Measurements from ENCODE around the gene KIF2A. TPM values are rescaled to one million over a fixed set of nuclear protein-coding genes. Genes with fewer than 3 reads are reported as not detected.
A peak's percentile ranks its signal among the peaks of the same experiment; 100 is the strongest.

KIF2A gene
- total and polyA plus RNA-seq, 9 of the 15 experiments (the other 6 are each of a cell fraction or from before 2014, with no cell fraction given): 42.6 to 126 (median 77.6) TPM

GRCh38 chr5:62305715-62306322 is at the start of gene KIF2A (continued):
- TF ChIP-seq KDM1A (IDR thresholded peaks at IDR 0.05) (no peak), RB1 (IDR thresholded peaks at IDR 0.05; ENCODE audit: low read depth) (peak; percentile 87), HMBOX1 (IDR thresholded peaks at IDR 0.05) (no peak), GTF2A2 (tag; IDR thresholded peaks at IDR 0.05) (0 out of 2 replicates have a peak, but pooled peaks have one; percentile 34), FOSL1 (tag; conservative IDR thresholded peaks at IDR 0.05) (no peak), BHLHE40 (IDR thresholded peaks at IDR 0.05; ENCODE audit: low read length) (peak; percentile 30; the same call in 1 of the 2 replicates), TCF15 (CRISPR knock-in tag; IDR thresholded peaks at IDR 0.05) (peak; percentile 62; the same call in 1 of the 2 replicates), ZNF551 (CRISPR knock-in tag; IDR thresholded peaks at IDR 0.05) (no peak), CHD4 (IDR thresholded peaks at IDR 0.05; ENCODE audit: insufficient read depth, insufficient replicate concordance, low read depth, low read length, poor library complexity, severe bottlenecking) (no peak), XRCC3 (IDR thresholded peaks at IDR 0.05) (no peak), ESRRB (CRISPR knock-in tag; IDR thresholded peaks at IDR 0.05; ENCODE audit: borderline replicate concordance) (no peak), E2F1 (CRISPR knock-in tag; IDR thresholded peaks at IDR 0.05) (peak; percentile 95), CBX3 (IDR thresholded peaks at IDR 0.05; ENCODE audit: borderline replicate concordance in 1 of 2, low read length in 2 of 2) (peak in 1 of 2 experiments; percentile 96; a peak in 1 of 3 replicates), ARNT (IDR thresholded peaks at IDR 0.05) (0 out of 4 replicates have a peak, but pooled peaks of 1 of the 2 experiments have one; percentile 9), WHSC1 (IDR thresholded peaks at IDR 0.05; ENCODE audit: low read length) (no peak), SMARCC2 (IDR thresholded peaks at IDR 0.05; ENCODE audit: low read depth) (no peak), SIN3A (IDR thresholded peaks at IDR 0.05; ENCODE audit: borderline replicate concordance in 2 of 2, control insufficient read depth in 1 of 2, low read depth in 2 of 2, low read length in 2 of 2) (peak in 1 of 2 experiments; percentile 80; a peak in 1 of 4 replicates), SMAD2 (IDR thresholded peaks at IDR 0.05; ENCODE audit: low read depth, low read length) (no peak), OTX1 (CRISPR knock-in tag; IDR thresholded peaks at IDR 0.05) (peak; percentile 80; the same call in 1 of the 2 replicates), UBTF (IDR thresholded peaks at IDR 0.05; ENCODE audit: borderline replicate concordance in 1 of 2, low read depth in 2 of 2, low read length in 2 of 2) (peak; percentile 91), MYBL2 (IDR thresholded peaks at IDR 0.05; ENCODE audit: low read depth) (peak; percentile 75), MYBL2 (CRISPR knock-in tag; IDR thresholded peaks at IDR 0.05; ENCODE audit: borderline replicate concordance) (peak; percentile 69; the same call in 1 of the 2 replicates), SMAD4 (CRISPR knock-in tag; conservative IDR thresholded peaks at IDR 0.05) (peak; percentile 95), NFE2L1 (tag; IDR thresholded peaks at IDR 0.05; ENCODE audit: borderline replicate concordance, low read depth) (no peak)
